DND-41 (cell line): ENCODE results near the gene APBB1IP.

ENCODE experiments used
- CTCF ChIP-seq: IDR thresholded peaks from 2 replicates; pipeline ENCODE4 v1.5.1; 2012; ENCODE audit warnings: borderline replicate concordance, low read length, moderate library complexity, mild to moderate bottlenecking; ENCODE audit not compliant: poor library complexity, severe bottlenecking; ENCODE audit errors: extremely low read depth
- EZH2 ChIP-seq: IDR thresholded peaks from 3 replicates; pipeline ENCODE4 v1.6.1; 2012; ENCODE audit warnings: borderline replicate concordance, low read depth, mild to moderate bottlenecking, moderate library complexity, low read length, inconsistent platforms; ENCODE audit not compliant: severe bottlenecking

GRCh38 chr10:26410356-26410755, 27.8 kb upstream of the APBB1IP start:
- TF ChIP-seq CTCF (no peak), EZH2 (no peak)
